Left lung (tissue), 10 donors: ENCODE data around the gene APMAP. TPM values are rescaled to one million over a fixed set of nuclear protein-coding genes. Genes with fewer than 3 reads are reported as not detected.

Experiments used
- ATAC-seq: fragments of 200-7000 bp; cut with Tn5 transposase; one replicate; pipeline ENCODE4 v1.9.1; 2020; ENCODE audit warnings: moderate library complexity
- DNase-seq, 4 donors: peaks; one replicate each; pipeline ENCODE4 v3.0.0-alpha.2; 2013 to 2020
- H3K27ac ChIP-seq, 2 donors: fragments of 200-600 bp; sonication (generic) in 1 of 2; one replicate each; pipeline versions ENCODE4 v1.5.0 to v1.8.0; 2020 to 2021
- H3K27me3 ChIP-seq, 2 donors: fragments of 200-600 bp; sonication (generic) in 1 of 2; one replicate each; pipeline versions ENCODE4 v1.5.0 to v1.8.0; 2020 to 2021
- H3K36me3 ChIP-seq, 2 donors: fragments of 200-600 bp; sonication (generic) in 1 of 2; one replicate each; pipeline versions ENCODE4 v1.5.0 to v1.8.0; 2020 to 2021
- H3K4me1 ChIP-seq, 2 donors: fragments of 200-600 bp; one replicate each; pipeline ENCODE4 v1.8.0; 2021
- H3K4me3 ChIP-seq, 2 donors: fragments of 200-600 bp; sonication (generic) in 1 of 2; one replicate each; pipeline versions ENCODE4 v1.5.0 to v1.8.0; 2020 to 2021; ENCODE audit warnings: mild to moderate bottlenecking in 1 of 2
- H3K9me3 ChIP-seq, 2 donors: fragments of 200-600 bp; sonication (generic) in 1 of 2; one replicate each; pipeline versions ENCODE4 v1.5.0 to v1.8.0; 2020 to 2021
- intact Hi-C, 2 donors: fragments of 100-400 bp; cut with DNase I; formaldehyde crosslinking; loops; one replicate each; pipeline versions ENCODE4 v1.11.2 to v1.14.2; 2022
- polyA plus RNA-seq, 6 donors: library from polyadenylated mRNA; unstranded; fragments of 120-200 nt; gene quantifications; one replicate each; pipeline ENCODE4 v1.2.1, GENCODE V29; 2013; ENCODE audit not compliant: insufficient read length in 6 of 6
- total RNA-seq, 2 donors: library from RNA; stranded (reverse); fragmentation: NEBNext Ultra II Directional; extraction: Animal tissue kit (Norgen Biotek cat#: 25700); gene quantifications; one replicate each; pipeline ENCODE4 v1.2.1, GENCODE V29; 2021
- TF ChIP-seq, protein P1 (sequence below), 2 donors: fragments of 200-600 bp; sonication (generic) in 1 of 2; IDR thresholded peaks; one replicate each; pipeline versions ENCODE4 v1.5.0 to v1.8.0; 2021; ENCODE audit warnings: antibody characterized with exemption in 2 of 2
- donor health status: DM: no; HTN: yes; CAD: no.
- donor health status: DM: no; HTN: no; CAD: no.

Gene APMAP
- total and polyA plus RNA-seq, 8 donors, result 76.2 to 90.2 (median 83.1) TPM

DNA sequence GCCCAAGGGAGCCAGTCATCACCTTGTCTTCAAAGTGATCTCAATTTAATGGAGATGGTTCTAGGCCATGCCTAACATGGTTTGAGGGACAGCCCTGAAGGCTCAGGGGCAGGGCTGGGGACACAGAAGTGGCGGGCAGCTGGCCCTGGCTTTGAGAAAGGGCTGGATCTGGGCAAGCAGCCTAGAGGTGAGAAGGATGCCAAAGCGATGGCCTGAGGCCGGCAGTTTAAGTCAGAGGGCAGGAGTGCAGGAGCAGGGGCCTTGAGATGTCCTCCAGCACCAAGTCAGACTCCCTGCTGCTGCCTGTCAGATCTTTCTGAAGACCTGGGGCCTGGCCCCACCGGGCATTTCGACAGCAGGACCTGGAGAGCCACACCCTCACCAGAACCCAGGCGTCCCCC lies 28.4 kb upstream of the APMAP start:
- intact Hi-C loops, result no loop called here
- no peaks in the 10 kb centered on the region for H3K27me3 ChIP-seq
- H3K4me1 ChIP-seq, result peaks cover 0 to 11% of the 10 kb centered on the region in 2 donors
- no peak overlapping the region for H3K27ac ChIP-seq
- no peaks in the 10 kb centered on the region for H3K9me3 ChIP-seq
- H3K36me3 ChIP-seq, result peaks cover 0 to 42% of the 10 kb centered on the region in 2 donors
- TF ChIP-seq, protein P1, sequence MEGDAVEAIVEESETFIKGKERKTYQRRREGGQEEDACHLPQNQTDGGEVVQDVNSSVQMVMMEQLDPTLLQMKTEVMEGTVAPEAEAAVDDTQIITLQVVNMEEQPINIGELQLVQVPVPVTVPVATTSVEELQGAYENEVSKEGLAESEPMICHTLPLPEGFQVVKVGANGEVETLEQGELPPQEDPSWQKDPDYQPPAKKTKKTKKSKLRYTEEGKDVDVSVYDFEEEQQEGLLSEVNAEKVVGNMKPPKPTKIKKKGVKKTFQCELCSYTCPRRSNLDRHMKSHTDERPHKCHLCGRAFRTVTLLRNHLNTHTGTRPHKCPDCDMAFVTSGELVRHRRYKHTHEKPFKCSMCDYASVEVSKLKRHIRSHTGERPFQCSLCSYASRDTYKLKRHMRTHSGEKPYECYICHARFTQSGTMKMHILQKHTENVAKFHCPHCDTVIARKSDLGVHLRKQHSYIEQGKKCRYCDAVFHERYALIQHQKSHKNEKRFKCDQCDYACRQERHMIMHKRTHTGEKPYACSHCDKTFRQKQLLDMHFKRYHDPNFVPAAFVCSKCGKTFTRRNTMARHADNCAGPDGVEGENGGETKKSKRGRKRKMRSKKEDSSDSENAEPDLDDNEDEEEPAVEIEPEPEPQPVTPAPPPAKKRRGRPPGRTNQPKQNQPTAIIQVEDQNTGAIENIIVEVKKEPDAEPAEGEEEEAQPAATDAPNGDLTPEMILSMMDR (IDR thresholded peaks at IDR 0.05), result no peak
- ATAC-seq (no peak), DNase-seq (peak in 1 of 4 donors; percentile 18)
- H3K4me3 ChIP-seq, result no peak overlapping the region

DNA sequence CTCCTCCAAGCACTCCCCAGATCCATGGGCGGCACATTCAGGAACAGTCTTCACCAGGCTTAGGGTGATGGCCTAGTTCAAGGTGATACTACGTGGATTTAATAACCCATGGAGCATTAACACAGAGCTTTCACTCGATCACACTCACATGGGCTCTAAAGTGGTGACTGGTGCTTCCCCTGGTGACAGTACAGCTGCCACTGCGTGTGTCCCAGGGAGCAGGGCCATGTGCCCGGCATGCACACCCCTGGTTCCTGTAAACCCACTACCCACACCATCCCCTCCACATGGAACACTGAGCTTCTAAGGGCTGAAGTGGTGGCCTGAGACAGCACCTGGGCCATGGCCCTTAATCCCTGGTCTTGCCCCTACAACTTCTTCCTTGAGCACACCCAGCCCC lies 27.8 kb upstream of the APMAP start:
- DNase-seq (peak in 1 of 4 donors; percentile 5), ATAC-seq (no peak)
- peaks cover 0 to 42% of the 10 kb centered on the region in 2 donors for H3K36me3 ChIP-seq
- TF ChIP-seq, protein P1 (IDR thresholded peaks at IDR 0.05), result no peak
- H3K27ac ChIP-seq, result no peak overlapping the region
- intact Hi-C loops, result no loop called here
- H3K4me1 ChIP-seq, result peaks cover 0 to 11% of the 10 kb centered on the region in 2 donors
- H3K9me3 ChIP-seq, result no peaks in the 10 kb centered on the region
- H3K4me3 ChIP-seq, result no peak overlapping the region
- H3K27me3 ChIP-seq, result no peaks in the 10 kb centered on the region

DNA sequence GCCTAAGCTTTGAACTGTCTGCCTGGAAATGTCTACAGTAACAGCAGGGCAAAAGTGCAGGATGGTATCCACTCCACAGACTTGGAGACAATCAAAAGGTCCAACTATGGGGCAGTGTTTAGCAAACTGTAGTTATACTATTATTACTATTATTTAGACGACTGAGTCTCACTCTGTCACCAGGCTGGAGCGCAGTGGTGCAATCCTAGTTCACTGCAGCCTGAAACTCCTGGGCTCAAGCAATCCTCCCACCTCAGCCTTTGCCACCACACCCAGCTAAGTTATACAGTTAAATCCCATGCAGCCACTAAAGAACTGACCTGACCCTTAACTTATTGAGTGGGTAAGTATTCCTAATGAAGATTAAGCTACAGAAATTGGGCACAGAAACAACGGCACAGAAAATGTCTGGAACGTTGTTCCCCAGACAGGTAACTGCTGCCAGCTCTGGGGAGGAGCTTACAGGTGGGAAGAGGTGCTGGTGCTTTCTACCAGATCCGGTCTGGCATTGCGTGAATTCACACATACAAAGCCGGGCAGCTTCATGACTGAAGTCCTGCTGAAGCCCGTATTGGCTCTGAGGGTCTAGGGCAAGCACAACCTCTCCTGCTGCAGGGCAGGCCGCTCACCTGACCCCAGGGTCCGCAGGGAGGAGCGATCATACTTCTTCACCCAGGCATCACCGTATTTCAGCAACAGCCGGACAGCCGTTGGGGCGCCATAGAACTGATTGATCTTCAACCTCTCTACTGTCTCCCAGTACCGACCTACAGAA lies 27.0 kb upstream of the APMAP start:
- H3K36me3 ChIP-seq, result peaks cover 0 to 46% of the 10 kb centered on the region in 2 donors
- ATAC-seq (peak; percentile 15), DNase-seq (peak in 1 of 4 donors; percentile 34)
- H3K27ac ChIP-seq, result no peak overlapping the region
- H3K27me3 ChIP-seq, result no peaks in the 10 kb centered on the region
- H3K9me3 ChIP-seq, result no peaks in the 10 kb centered on the region
- peaks cover 0 to 11% of the 10 kb centered on the region in 2 donors for H3K4me1 ChIP-seq
- no peak overlapping the region for H3K4me3 ChIP-seq
- intact Hi-C loops, result no loop called here
- TF ChIP-seq, protein P1 (IDR thresholded peaks at IDR 0.05), result no peak

DNA sequence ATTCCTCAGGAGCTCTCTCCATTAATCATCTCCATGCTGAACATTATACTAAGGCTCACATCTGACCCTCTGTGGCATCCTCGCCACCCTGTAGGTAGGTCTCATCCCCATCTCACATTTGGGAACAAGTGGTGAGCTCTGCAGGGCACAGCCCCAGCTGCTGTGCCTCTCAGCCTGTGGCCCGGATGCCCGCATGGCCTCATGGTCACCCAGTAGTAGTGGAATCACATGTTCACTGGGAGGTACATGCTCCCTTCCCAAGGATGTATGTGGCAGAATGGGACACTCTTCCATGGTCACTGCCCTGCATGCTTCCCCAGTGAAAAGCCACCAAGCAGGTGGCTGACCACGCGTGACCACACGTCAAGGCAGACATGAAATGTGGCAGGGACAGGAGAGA lies 26.3 kb upstream of the APMAP start:
- H3K36me3 ChIP-seq, result peaks cover 0 to 52% of the 10 kb centered on the region in 2 donors
- no peak overlapping the region for H3K27ac ChIP-seq
- ATAC-seq (no peak), DNase-seq (peak in 1 of 4 donors; percentile 20)
- H3K9me3 ChIP-seq, result no peaks in the 10 kb centered on the region
- H3K4me3 ChIP-seq, result no peak overlapping the region
- H3K27me3 ChIP-seq, result no peaks in the 10 kb centered on the region
- intact Hi-C loops, result no loop called here
- peaks cover 0 to 11% of the 10 kb centered on the region in 2 donors for H3K4me1 ChIP-seq
- TF ChIP-seq, protein P1 (IDR thresholded peaks at IDR 0.05), result no peak

DNA sequence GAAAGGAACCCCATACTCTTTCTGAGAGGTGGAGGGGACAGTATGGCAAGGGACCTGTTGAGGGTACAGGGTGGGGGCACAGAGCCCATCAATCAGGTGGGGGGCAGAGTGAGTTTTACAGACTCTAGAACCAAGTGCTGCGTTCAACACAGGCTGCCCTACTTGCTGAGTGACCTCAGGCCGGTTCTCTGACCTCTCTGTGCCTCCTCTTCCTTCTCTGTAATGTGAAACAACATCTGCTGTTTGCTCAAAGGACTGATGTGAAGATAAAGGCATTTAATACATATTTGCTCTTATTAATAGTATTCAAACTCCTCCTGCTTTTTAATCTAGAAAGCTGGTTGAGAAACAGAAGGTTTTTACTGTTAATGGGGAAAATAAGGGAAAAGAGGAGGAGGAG lies 25.9 kb upstream of the APMAP start:
- TF ChIP-seq, protein P1 (IDR thresholded peaks at IDR 0.05), result no peak
- peaks cover 0 to 56% of the 10 kb centered on the region in 2 donors for H3K36me3 ChIP-seq
- intact Hi-C loops, result no loop called here
- H3K27me3 ChIP-seq, result no peaks in the 10 kb centered on the region
- DNase-seq, result no peak
- H3K4me1 ChIP-seq, result peaks cover 0 to 11% of the 10 kb centered on the region in 2 donors
- H3K4me3 ChIP-seq, result no peak overlapping the region
- H3K9me3 ChIP-seq, result no peaks in the 10 kb centered on the region
- H3K27ac ChIP-seq, result no peak overlapping the region
- ATAC-seq, result no peak
